DOHH2 (cell line): Measurements from ENCODE around the gene PPFIA1.

Experiments
- CTCF ChIP-seq: fragments of 200-600 bp; sonication (generic); IDR thresholded peaks from one replicate; pipeline ENCODE4 v1.5.1; 2014; ENCODE audit warnings: antibody characterized with exemption, mild to moderate bottlenecking, low read depth, low read length; ENCODE audit not compliant: poor library complexity, severe bottlenecking
- EZH2phosphoT487 ChIP-seq: fragments of 200-600 bp; sonication (generic); IDR thresholded peaks from 2 replicates; pipeline ENCODE4 v1.6.1; 2017; ENCODE audit warnings: borderline replicate concordance, mild to moderate bottlenecking, antibody characterized with exemption, low read length, moderate library complexity, mixed read lengths

- TF ChIP-seq CTCF (no peak), EZH2phosphoT487 (no peak)
Observed at GRCh38 chr11:70423523-70424505, 153.3 kb downstream of the PPFIA1 start.
